ENCODE results near the gene GLRA3. TPM values are rescaled to one million over a fixed set of nuclear protein-coding genes. Genes with fewer than 3 reads are reported as not detected.
"Not testable (repeated sequence)": the region's sequence is repeated elsewhere in the genome, so short reads cannot be mapped to it uniquely, and the experiment has no call there.

Gene GLRA3
- total and polyA plus RNA-seq, 2 of the 8 experiments (the other 6 are each of a cell fraction or from before 2014, with no cell fraction given) = 0.02 TPM; not detected in 1

- H3K23ac ChIP-seq (ENCODE audit: insufficient read length); H3K9me3 ChIP-seq (ENCODE audit: insufficient read depth in 2 of 2, low read depth in 1 of 2, low read length in 1 of 2); H2BK120ac ChIP-seq (replicated peaks; ENCODE audit: low read depth, low read length); H2BK12ac ChIP-seq (ENCODE audit: low read depth, low read length); H4K91ac ChIP-seq (replicated peaks; ENCODE audit: insufficient read length, low read length); H3K4me1 ChIP-seq (replicated peaks in 1 of 4; ENCODE audit: control insufficient read depth in 3 of 4, insufficient read depth in 4 of 4, low read length in 3 of 4); CTCF ChIA-PET (ENCODE audit: partially characterized antibody); H3K27me3 ChIP-seq (replicated peaks in 1 of 4; ENCODE audit: control insufficient read depth in 3 of 4, extremely low read depth in 1 of 4, insufficient read depth in 3 of 4, low read length in 3 of 4); H4K5ac ChIP-seq (ENCODE audit: insufficient read length, low read depth, low read length); H3K23me2 ChIP-seq (ENCODE audit: low read depth, low read length); H4K20me1 ChIP-seq (replicated peaks in 1 of 2; ENCODE audit: control insufficient read depth in 1 of 2, insufficient read depth in 2 of 2, low read length in 2 of 2); H2AFZ ChIP-seq (ENCODE audit: low read length); H3K4me3 ChIP-seq (ENCODE audit: extremely low read depth in 1 of 4, insufficient read depth in 2 of 4, low read depth in 3 of 4, low read length in 4 of 4); H2BK20ac ChIP-seq (ENCODE audit: low read length); H3K9ac ChIP-seq (replicated peaks in 1 of 4; ENCODE audit: extremely low read depth in 1 of 4, low read depth in 3 of 4, low read length in 3 of 4); H3K27ac ChIP-seq (ENCODE audit: low read depth, low read length); H2BK15ac ChIP-seq (ENCODE audit: low read length); H2AK5ac ChIP-seq (ENCODE audit: low read depth, low read length); H3K79me1 ChIP-seq (ENCODE audit: low read depth, low read length); H2BK5ac ChIP-seq (ENCODE audit: low read depth, low read length); H3K14ac ChIP-seq (ENCODE audit: insufficient read length); H3K4ac ChIP-seq (replicated peaks; ENCODE audit: insufficient read length, low read depth, low read length); H3K79me2 ChIP-seq (ENCODE audit: control insufficient read depth in 1 of 2, insufficient read depth in 2 of 2, low read length in 2 of 2); H4K8ac ChIP-seq (ENCODE audit: extremely low read depth, insufficient read depth, low read length); H3K18ac ChIP-seq (ENCODE audit: extremely low read depth, low read length); H3K36me3 ChIP-seq (ENCODE audit: control insufficient read depth in 2 of 4, insufficient read depth in 4 of 4, low read length in 3 of 4); H3K56ac ChIP-seq (replicated peaks; ENCODE audit: insufficient read length, low read depth, low read length); FAIRE-seq: not testable (repeated sequence)
- peak in 1 of 2 experiments; percentile 54 for DNase-seq (ENCODE audit: low read depth in 1 of 2, low spot score in 2 of 2)
- WGBS, 2 experiments (ENCODE audit: extremely low coverage in 1 of 2, insufficient coverage in 1 of 2, insufficient read length in 1 of 2, insufficient replicate concordance in 2 of 2, low coverage in 1 of 2, low lambda C conversion rate in 2 of 2, missing lambda C conversion rate in 1 of 2) = 86% methylated on average over 16 of the region's 28 CpGs; no CpG with 5 or more reads in 1 of the 2 experiments
- H3K4me2 ChIP-seq (ENCODE audit: insufficient read depth in 1 of 2, low read depth in 2 of 2, low read length in 2 of 2) = peak overlapping the region in 1 of 2 experiments; percentile 21; a peak in 1 of 4 replicates
- POLR2A ChIA-PET (ENCODE audit: partially characterized antibody) = interaction anchor here (1.3 kb wide), 1 partner anchor 50 kb away, joined by 4 read pairs; the partner anchor contains the start of gene GLRA3
Measured at GRCh38 chr4:174778274-174778986, 50.6 kb downstream of the GLRA3 start.

Data from H1 (cell line).